Neural progenitor cell (in vitro differentiated cells): ENCODE measurements around the gene CDK8. TPM values are rescaled to one million over a fixed set of nuclear protein-coding genes. Genes with fewer than 3 reads are reported as not detected.

Experiments used
- DNase-seq: peaks from one replicate; pipeline ENCODE4 v3.0.0-alpha.2; 2016; ENCODE audit warnings: low spot score
- H2AFZ ChIP-seq: fragments of 200-600 bp; sonication (generic); replicated peaks from 2 replicates; pipeline ENCODE4 v1.6.1; 2016; ENCODE audit warnings: antibody characterized with exemption
- H3F3A ChIP-seq: fragments of 200-600 bp; sonication (generic); 2 replicates; pipeline ENCODE4 v1.6.1; 2016; ENCODE audit warnings: antibody characterized with exemption, low read depth
- H3K27ac ChIP-seq: fragments of 200-600 bp; sonication (generic); 2 replicates; pipeline ENCODE4 v1.5.1; 2016; ENCODE audit warnings: mild to moderate bottlenecking
- H3K27me3 ChIP-seq: fragments of 200-600 bp; sonication (generic); 2 replicates; pipeline ENCODE4 v1.6.1; 2016; ENCODE audit warnings: mild to moderate bottlenecking, moderate library complexity
- H3K36me3 ChIP-seq: fragments of 200-600 bp; sonication (generic); 2 replicates; pipeline ENCODE4 v1.5.1; 2016
- H3K4me1 ChIP-seq: fragments of 200-600 bp; sonication (generic); 2 replicates; pipeline ENCODE4 v1.6.1; 2016; ENCODE audit warnings: mixed run types
- H3K4me2 ChIP-seq: fragments of 200-600 bp; sonication (generic); 2 replicates; pipeline ENCODE4 v1.6.1; 2016
- H3K4me3 ChIP-seq: fragments of 200-600 bp; sonication (generic); 2 replicates; pipeline ENCODE4 v1.5.1; 2016
- H3K79me2 ChIP-seq: fragments of 200-600 bp; sonication (generic); 2 replicates; pipeline ENCODE4 v1.6.1; 2016; ENCODE audit warnings: low read depth
- H3K9ac ChIP-seq: fragments of 200-600 bp; sonication (generic); 2 replicates; pipeline ENCODE4 v1.6.1; 2016
- H3K9me3 ChIP-seq: fragments of 200-600 bp; sonication (generic); 2 replicates; pipeline ENCODE4 v1.5.1; 2016; ENCODE audit warnings: low read depth
- H4K20me1 ChIP-seq: fragments of 200-600 bp; sonication (generic); 2 replicates; pipeline ENCODE4 v1.6.1; 2016; ENCODE audit warnings: low read depth
- H3K27ac Mint-ChIP-seq: 3 replicates; pipeline ENCODE4 v1.8.0; 2021; ENCODE audit warnings: mixed read lengths
- H3K27me3 Mint-ChIP-seq: 2 replicates; pipeline ENCODE4 v1.8.0; 2022; ENCODE audit warnings: low read depth, mild to moderate bottlenecking, inconsistent platforms, moderate library complexity, mixed read lengths; ENCODE audit not compliant: insufficient read depth
- H3K36me3 Mint-ChIP-seq: 3 replicates; pipeline ENCODE4 v1.8.0; 2021; ENCODE audit warnings: mixed read lengths
- H3K4me1 Mint-ChIP-seq: 3 replicates; pipeline ENCODE4 v1.8.0; 2021; ENCODE audit warnings: mixed read lengths
- H3K4me3 Mint-ChIP-seq: 3 replicates; pipeline ENCODE4 v1.8.0; 2021; ENCODE audit warnings: mild to moderate bottlenecking, moderate library complexity, mixed read lengths
- H3K9me3 Mint-ChIP-seq: 3 replicates; pipeline ENCODE4 v1.8.0; 2020; ENCODE audit warnings: mixed read lengths
- EZH2 ChIP-seq: fragments of 200-600 bp; sonication (generic); IDR thresholded peaks from 2 replicates; pipeline ENCODE4 v1.6.1; 2017; ENCODE audit warnings: antibody characterized with exemption, mild to moderate bottlenecking, moderate library complexity
- EZH2phosphoT487 ChIP-seq: fragments of 200-600 bp; sonication (generic); IDR thresholded peaks from 2 replicates; pipeline ENCODE4 v1.6.1; 2017; ENCODE audit warnings: antibody characterized with exemption
- total RNA-seq: library from RNA; depleted of rRNA; stranded (reverse); fragments of >200 nt; gene quantifications from 2 replicates; pipeline ENCODE4 v1.2.3, GENCODE V29; 2015; ENCODE audit warnings: low replicate concordance
- TF ChIP-seq, protein P1 (sequence below): fragments of 200-600 bp; sonication (generic); IDR thresholded peaks from 2 replicates; pipeline ENCODE4 v1.5.1; 2017; ENCODE audit warnings: antibody characterized with exemption, mild to moderate bottlenecking

The CDK8 gene
- total RNA-seq, 1 donor from 2014 or later = 69.3 TPM

DNA sequence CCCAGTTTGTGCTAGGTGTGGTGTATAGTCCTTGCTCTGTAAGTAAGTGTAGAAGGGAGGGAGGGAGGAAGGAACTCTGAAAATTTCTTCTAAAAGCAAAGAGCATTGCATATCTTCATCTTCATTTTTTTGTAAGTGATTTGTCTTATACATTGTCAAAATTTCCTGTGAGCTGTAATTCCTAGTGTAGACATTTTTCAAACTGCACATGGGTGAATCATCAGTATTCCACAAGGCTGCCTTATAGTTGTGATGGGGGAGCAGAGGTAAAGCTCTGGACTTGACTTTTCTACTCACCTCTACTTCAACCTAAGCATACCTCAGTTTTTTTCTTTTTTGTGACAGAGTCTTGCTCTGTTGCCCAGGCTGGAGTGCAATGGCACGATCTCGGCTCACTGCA, 86.9 kb downstream of the CDK8 start:
- DNase-seq = no peak
- Mint-ChIP-seq H3K27me3 (no peaks in the 10 kb centered on the region), H3K9me3 (no peaks in the 10 kb centered on the region), H3K4me1 (no peaks in the 10 kb centered on the region), H3K36me3 (peaks cover 2% of the 10 kb centered on the region), H3K27ac (no peak overlapping the region), H3K4me3 (no peak overlapping the region)
- Histone ChIP-seq H4K20me1 (peaks cover 11% of the 10 kb centered on the region), H3K4me2 (no peak overlapping the region), H3K4me3 (no peak overlapping the region), H3K9ac (no peak overlapping the region), H3K27me3 (no peaks in the 10 kb centered on the region), H2AFZ (no peak overlapping the region), H3K79me2 (peaks cover 35% of the 10 kb centered on the region), H3K27ac (no peak overlapping the region), H3K4me1 (no peaks in the 10 kb centered on the region), H3K36me3 (peaks cover 4% of the 10 kb centered on the region), H3K9me3 (no peaks in the 10 kb centered on the region), H3F3A (no peaks in the 10 kb centered on the region)
- TF ChIP-seq, protein P1, sequence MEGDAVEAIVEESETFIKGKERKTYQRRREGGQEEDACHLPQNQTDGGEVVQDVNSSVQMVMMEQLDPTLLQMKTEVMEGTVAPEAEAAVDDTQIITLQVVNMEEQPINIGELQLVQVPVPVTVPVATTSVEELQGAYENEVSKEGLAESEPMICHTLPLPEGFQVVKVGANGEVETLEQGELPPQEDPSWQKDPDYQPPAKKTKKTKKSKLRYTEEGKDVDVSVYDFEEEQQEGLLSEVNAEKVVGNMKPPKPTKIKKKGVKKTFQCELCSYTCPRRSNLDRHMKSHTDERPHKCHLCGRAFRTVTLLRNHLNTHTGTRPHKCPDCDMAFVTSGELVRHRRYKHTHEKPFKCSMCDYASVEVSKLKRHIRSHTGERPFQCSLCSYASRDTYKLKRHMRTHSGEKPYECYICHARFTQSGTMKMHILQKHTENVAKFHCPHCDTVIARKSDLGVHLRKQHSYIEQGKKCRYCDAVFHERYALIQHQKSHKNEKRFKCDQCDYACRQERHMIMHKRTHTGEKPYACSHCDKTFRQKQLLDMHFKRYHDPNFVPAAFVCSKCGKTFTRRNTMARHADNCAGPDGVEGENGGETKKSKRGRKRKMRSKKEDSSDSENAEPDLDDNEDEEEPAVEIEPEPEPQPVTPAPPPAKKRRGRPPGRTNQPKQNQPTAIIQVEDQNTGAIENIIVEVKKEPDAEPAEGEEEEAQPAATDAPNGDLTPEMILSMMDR = no peak
- TF ChIP-seq EZH2phosphoT487 = no peak
- no peak for TF ChIP-seq EZH2

DNA sequence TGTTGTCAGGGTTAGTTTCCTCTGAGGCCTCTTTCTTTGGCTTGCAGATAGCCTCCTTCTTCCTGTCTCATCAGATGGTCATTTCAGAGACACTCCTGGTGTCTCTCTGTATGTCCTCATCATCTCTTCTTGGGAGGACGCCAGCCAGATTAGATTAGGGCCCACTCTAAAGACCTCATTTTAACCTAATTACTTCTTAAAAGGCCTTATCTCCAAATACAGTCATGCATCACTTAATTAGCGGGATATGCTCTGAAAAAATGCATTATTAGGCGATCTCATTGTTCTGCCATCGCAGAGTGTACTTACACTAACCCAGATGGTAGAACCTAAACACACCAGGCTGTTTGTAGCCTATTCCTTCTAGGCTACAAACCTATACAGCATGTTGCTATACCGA, 89.0 kb downstream of the CDK8 start:
- H3F3A ChIP-seq = no peaks in the 10 kb centered on the region
- TF ChIP-seq, protein P1 = no peak
- no peak for TF ChIP-seq EZH2
- TF ChIP-seq EZH2phosphoT487 = no peak
- no peaks in the 10 kb centered on the region for H3K27me3 Mint-ChIP-seq
- H3K36me3 Mint-ChIP-seq = peaks cover 2% of the 10 kb centered on the region
- no peak overlapping the region for H3K27ac Mint-ChIP-seq
- no peak overlapping the region for H3K27ac ChIP-seq
- H3K27me3 ChIP-seq = no peaks in the 10 kb centered on the region
- no peak overlapping the region for H3K9ac ChIP-seq
- H3K4me1 ChIP-seq = no peaks in the 10 kb centered on the region
- DNase-seq = no peak
- no peaks in the 10 kb centered on the region for H3K9me3 ChIP-seq
- H3K4me1 Mint-ChIP-seq = no peaks in the 10 kb centered on the region
- H3K9me3 Mint-ChIP-seq = no peaks in the 10 kb centered on the region
- no peak overlapping the region for H3K4me3 Mint-ChIP-seq
- H4K20me1 ChIP-seq = peaks cover 8% of the 10 kb centered on the region
- no peak overlapping the region for H3K4me3 ChIP-seq
- H2AFZ ChIP-seq = no peak overlapping the region
- H3K79me2 ChIP-seq = peaks cover 28% of the 10 kb centered on the region
- H3K36me3 ChIP-seq = peaks cover 10% of the 10 kb centered on the region
- H3K4me2 ChIP-seq = no peak overlapping the region

DNA sequence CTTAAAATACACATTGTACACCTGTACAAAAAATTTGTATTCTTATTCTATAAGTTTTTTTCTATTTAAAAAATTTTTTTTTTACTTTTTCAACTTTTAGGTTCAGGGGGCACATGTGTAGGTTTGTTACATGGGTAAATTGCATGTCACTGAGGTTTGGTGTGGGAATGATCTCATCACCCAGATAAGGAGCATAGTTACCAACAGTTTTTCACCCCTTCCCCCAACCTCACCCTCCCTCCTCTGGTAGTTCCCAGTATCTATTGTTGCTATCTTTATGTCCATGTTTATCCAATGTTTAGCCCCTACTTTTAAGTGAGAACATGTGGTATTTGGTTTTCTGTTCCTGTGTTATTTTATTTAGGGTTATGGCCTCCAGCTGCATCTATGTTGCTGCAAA, 89.9 kb downstream of the CDK8 start:
- H3K4me1 ChIP-seq = no peaks in the 10 kb centered on the region
- peaks cover 8% of the 10 kb centered on the region for H4K20me1 ChIP-seq
- H3K27ac ChIP-seq = no peak overlapping the region
- H3K79me2 ChIP-seq = peaks cover 24% of the 10 kb centered on the region
- H3K4me2 ChIP-seq = no peak overlapping the region
- Mint-ChIP-seq H3K4me1 (no peaks in the 10 kb centered on the region), H3K9me3 (no peaks in the 10 kb centered on the region), H3K27ac (no peak overlapping the region), H3K36me3 (peaks cover 2% of the 10 kb centered on the region), H3K4me3 (no peak overlapping the region), H3K27me3 (no peaks in the 10 kb centered on the region)
- TF ChIP-seq EZH2phosphoT487 (no peak), EZH2 (no peak)
- TF ChIP-seq, protein P1 = no peak
- no peak overlapping the region for H2AFZ ChIP-seq
- H3K9ac ChIP-seq = no peak overlapping the region
- no peaks in the 10 kb centered on the region for H3K9me3 ChIP-seq
- H3K36me3 ChIP-seq = peaks cover 10% of the 10 kb centered on the region
- H3F3A ChIP-seq = no peaks in the 10 kb centered on the region
- H3K4me3 ChIP-seq = no peak overlapping the region
- DNase-seq = no peak
- no peaks in the 10 kb centered on the region for H3K27me3 ChIP-seq
